ENCODE measurements around the gene HNRNPUL1. TPM values are rescaled to one million over a fixed set of nuclear protein-coding genes. Genes with fewer than 3 reads are reported as not detected.

Gene HNRNPUL1
- total RNA-seq, 1 donor from 2014 or later = 114 TPM

DNA sequence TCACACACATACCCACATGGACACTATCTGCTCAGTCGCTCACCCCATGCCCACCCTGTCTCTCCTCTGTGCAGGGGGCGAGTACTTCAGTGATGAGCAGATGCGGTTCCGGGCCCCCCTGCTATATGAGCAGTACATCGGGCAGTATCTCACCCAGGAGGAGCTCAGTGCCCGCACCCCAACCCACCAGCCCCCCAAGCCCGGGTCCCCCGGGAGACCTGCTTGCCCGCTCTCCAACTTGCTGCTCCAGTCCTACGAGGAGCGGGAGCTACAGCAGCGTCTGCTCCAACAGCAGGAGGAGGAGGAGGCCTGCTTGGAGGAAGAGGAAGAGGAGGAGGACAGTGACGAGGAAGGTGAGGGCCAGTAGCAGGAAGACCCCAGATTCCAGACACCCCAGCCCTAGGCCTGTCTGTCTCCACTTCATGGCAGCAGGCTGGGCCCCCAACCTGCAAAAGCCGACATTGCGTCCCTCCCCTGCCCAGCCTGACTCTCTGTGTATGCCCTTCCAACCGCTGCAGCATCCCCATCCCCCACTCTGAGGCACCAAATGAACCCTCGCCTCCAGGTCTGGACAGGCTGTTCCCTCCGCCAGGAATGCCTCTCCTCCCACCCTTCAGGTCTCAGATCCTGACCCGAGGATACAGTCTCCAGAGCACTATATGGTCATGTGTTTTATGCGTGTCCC is 55.5 kb downstream of the HNRNPUL1 start:
- intact Hi-C loops (cut with DNase I) = loop anchor here (5.0 kb wide), 1 partner anchor 38 kb away; no protein-coding TSS in a partner anchor
- ATAC-seq (ENCODE audit: poor library complexity) = no peak
- DNase-seq = no peak

DNA sequence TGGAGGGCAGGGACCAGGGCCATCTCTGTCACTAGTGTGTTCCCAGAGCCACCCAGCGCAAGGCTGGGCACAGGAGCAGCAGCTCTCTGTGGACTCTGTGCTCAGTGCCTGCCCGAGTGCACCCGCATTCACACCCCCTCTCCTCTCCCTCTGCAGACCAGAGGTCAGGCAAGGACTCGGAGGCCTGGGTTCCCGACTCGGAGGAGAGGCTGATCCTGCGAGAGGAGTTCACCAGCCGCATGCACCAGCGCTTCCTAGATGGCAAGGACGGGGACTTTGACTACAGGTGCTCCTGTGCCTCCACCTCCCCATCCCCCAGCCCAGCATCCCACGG is 56.0 kb downstream of the HNRNPUL1 start:
- ATAC-seq (ENCODE audit: poor library complexity) (no peak), DNase-seq (no peak)
- intact Hi-C loops (cut with DNase I) = loop anchor here (5.0 kb wide), 1 partner anchor 37 kb away; no protein-coding TSS in a partner anchor

DNA sequence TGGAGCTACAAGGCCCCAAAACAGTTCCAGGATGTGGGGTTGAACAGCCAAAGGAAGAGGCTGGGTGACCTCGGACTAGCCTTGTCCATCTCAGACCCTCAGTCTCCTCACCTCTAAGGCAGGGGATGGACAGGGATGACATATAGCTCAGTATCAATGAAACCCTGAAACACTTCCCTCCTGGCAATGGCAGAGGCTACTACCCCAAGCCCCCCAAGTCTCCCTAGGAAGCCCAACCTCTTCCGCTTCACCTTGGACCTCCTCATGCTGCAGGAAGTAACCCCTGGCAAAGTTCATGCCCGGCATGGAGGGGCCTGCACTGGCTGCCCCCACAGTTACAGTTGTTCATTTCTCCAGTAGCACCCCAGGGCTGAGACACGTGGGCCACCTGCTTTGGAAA is 56.4 kb downstream of the HNRNPUL1 start:
- ATAC-seq (ENCODE audit: poor library complexity) (no peak), DNase-seq (no peak)
- intact Hi-C loops (cut with DNase I) = loop anchor here (5.0 kb wide), 1 partner anchor 37 kb away; no protein-coding TSS in a partner anchor

DNA sequence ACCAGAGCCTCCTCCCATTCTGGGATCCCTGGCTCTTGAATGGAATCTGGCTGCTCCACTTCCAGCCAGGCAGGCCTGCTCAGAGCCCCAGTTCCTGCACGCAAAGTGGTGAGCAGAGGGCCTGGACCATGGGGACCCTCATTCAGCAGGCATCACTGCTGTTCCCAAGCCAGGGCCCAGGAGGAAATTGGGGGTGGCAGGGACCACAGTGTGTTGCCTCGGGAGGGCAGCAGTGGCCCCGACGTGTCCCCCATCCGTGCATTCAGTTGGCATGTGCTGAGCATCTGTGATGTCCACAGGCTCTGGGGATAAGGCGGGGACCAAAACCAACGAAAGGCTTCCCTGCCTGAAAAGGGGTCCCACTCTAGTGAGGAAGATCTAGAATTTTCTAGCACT is 57.0 kb downstream of the HNRNPUL1 start:
- intact Hi-C loops (cut with DNase I) = loop anchor here (5.0 kb wide), 1 partner anchor 36 kb away; no protein-coding TSS in a partner anchor
- ATAC-seq (ENCODE audit: poor library complexity) (no peak), DNase-seq (no peak)

DNA sequence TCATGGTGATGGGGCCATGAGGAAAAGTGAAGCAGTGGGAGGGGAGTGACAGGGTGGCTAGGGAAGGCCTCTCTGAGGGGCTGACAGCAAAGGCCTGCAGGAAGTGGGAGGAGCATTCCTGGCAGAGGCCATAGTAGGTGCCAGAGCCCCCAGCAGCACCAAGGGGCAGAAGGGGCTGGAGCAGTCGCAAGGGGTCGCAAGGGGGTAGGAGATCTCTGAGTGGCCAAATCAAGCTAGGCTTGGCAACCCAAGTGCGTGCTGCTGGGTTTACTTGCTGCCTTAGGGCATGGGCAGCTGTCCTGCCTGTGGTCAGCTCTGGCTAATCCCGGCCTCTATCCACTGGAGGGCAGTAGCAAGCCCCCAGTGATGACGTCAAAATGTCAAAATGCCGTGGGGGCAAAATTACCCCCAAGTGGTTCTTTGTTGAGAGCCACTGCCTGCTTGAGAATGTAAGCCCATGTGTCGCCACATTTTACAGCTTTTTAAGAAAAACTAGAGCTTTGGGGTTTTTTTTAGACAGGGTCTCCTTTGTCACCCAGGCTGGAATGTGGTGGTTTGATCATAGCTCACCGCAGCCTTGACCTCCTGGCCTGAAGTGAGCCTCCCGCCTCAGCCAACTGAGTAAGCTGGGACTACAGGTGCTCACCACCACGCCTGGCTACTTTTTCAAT is 57.6 kb downstream of the HNRNPUL1 start:
- ATAC-seq (ENCODE audit: poor library complexity) = no peak
- peak; percentile 66 for DNase-seq

DNA sequence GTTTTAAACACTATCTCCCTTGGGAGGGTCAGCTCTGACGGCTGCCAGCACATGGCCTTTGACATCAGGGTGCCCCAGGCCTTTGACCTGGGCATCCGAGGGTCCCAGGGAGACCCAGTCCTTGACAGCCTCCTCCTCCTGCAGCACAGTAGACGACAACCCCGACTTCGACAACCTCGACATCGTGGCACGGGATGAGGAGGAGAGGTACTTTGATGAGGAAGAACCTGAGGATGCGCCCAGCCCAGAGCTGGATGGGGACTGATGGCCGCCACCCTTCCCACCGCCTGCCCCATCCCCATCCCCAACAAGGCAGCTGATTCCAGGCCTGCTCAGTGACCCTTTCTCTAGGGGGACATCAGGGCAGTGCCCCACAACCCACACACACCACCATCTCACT is 58.3 kb downstream of the HNRNPUL1 start:
- intact Hi-C loops (cut with DNase I) = loop anchor here (5.0 kb wide), 1 partner anchor 35 kb away; no protein-coding TSS in a partner anchor
- no peak for DNase-seq

More for the DNA sequence above, 57.6 kb downstream of the HNRNPUL1 start:
- intact Hi-C loops (cut with DNase I) = loop anchor here (5.0 kb wide), 1 partner anchor 36 kb away; no protein-coding TSS in a partner anchor

DNA sequence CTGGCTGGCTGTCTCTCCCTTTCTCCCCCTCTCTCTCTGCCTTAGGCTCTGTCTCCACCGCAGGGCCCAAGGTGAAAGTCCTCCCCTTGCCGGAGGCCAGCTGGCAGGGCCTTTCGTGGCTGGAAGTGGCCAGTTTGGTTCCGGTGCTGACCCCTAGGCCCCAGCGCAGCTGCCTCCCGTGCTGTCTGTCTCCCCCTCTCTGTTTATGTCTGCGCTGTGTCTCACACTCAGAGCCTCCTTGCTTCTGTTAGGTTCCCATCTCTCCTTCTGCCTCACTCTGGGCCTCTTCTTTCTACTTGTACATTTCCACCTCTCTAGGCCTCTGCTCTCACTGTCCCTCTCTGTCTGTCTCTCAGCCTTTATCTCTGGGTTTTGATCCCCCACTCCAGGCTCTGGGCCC is 58.9 kb downstream of the HNRNPUL1 start:
- DNase-seq = peak; percentile 64
- ATAC-seq (ENCODE audit: poor library complexity) = no peak
- intact Hi-C loops (cut with DNase I) = loop anchor here (5.0 kb wide), 1 partner anchor 34 kb away; no protein-coding TSS in a partner anchor

More for the DNA sequence above, 58.3 kb downstream of the HNRNPUL1 start:
- no peak for ATAC-seq (ENCODE audit: poor library complexity)

DNA sequence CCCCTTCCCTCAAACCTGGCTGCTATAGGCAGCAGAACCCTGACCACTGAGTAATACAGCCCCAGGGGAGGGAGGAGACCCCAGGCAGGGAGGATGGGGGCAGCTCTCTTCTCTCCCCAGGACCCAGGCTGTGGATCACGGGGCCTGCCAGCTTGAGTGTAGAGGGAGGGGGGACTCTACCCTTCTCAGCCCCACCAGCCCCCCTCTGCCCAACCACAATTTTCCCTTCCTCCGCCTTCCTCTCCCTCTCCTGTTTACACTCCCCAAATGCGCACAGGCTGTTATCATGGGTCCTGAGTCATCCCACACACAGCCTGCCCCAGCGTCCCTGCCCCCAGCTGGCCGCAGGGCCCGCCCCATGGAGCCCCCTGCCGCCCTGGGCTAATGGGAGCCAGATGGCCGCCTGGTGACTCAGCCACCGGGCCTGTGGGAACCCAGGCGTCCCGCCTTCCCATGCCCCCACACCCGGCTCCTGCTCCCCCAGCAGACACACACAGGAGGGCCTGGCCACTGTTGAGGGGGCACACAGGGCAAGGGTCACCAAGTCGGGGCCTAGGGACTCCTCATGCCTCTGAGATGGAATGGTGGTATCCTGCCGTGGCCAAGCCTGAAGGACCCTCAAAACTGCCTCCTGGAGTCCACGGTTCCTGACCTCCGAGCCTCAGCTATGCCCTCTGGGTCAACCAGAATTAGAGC is 59.4 kb downstream of the HNRNPUL1 start:
- intact Hi-C loops (cut with DNase I) = loop anchor here (5.0 kb wide), 1 partner anchor 34 kb away; no protein-coding TSS in a partner anchor
- ATAC-seq (ENCODE audit: poor library complexity) = peak; percentile 45
- DNase-seq = peak; percentile 79

DNA sequence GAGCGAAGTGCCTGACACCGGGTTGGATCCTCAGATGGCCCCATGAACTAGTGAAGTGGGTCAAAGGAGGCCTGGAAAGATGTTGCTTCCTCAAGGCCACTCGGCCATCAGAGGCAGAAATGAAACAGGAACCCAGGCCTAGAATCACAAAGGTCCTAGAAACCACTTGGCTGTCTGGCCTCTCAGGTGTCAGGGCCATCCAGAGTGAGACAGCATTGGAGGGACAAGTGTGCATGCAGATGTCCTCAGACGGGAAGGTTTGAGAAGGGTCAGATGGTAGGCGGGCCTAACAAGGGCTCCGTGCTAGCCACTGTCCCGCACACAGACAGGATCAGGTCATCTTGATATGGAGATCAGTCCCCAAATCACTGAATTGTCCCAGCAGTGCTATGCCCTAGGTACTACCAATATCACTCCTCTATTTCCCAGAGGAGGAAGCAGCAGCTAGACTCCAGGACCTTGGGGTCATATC is 60.1 kb downstream of the HNRNPUL1 start:
- DNase-seq (no peak), ATAC-seq (ENCODE audit: poor library complexity) (no peak)
- intact Hi-C loops (cut with DNase I) = loop anchor here (5.0 kb wide), 1 partner anchor 33 kb away; no protein-coding TSS in a partner anchor

DNA sequence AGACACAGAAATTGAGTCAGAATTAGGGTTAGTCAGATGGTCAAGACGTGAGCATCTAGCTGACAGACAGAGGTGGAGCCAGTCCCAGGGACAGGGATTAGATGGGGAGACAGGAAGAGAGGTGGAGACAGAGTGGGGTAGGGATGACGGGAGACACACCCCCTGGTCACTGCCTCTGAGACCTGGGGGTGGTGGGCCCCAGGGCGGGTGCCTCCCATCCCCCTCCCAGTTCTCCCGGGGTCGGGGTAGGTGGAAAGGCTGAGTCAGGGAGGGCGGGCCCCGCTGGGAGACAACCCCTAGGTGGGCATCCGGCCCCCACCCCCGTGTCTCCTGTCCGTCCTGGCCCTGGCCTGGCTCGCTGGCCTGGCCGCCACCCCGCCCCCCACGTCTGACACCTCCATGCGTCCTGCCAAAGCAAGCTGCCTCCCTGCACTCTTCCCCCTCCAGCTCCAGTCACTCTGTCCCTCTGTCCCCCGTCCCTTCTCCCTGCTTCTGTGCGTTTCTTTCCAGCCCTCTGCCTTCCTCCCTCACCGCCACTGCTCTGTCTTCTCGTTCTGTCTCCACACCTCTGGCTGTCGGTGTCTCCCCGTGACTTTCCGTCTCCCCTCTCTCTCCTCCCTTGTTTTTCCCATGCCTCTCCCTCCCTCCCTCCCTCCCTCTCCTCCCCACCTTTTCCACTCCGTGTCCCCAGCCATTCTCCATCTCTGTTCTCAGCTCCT is 60.9 kb downstream of the HNRNPUL1 start:
- peak; percentile 80 for DNase-seq
- peak; percentile 48 for ATAC-seq (ENCODE audit: poor library complexity)
- intact Hi-C loops (cut with DNase I) = loop anchor here (5.0 kb wide), 1 partner anchor 32 kb away; no protein-coding TSS in a partner anchor

DNA sequence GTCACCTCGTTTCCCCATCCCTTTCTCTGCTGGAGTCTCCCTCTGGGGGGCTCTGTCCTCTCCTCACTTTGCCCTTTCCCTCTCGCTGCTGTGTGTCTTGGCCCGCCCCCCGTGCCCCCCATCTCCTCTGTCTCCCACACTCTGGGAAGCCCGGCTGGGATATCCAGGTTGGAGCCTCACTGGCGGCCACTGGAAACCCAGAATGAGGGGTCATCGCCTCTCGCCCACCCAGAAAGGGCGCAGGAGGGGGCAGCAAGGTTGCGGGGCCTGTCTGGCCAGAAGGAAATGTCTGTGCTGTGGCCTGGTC is 61.4 kb downstream of the HNRNPUL1 start:
- no peak for ATAC-seq (ENCODE audit: poor library complexity)
- DNase-seq = no peak
- intact Hi-C loops (cut with DNase I) = no loop called here

DNA sequence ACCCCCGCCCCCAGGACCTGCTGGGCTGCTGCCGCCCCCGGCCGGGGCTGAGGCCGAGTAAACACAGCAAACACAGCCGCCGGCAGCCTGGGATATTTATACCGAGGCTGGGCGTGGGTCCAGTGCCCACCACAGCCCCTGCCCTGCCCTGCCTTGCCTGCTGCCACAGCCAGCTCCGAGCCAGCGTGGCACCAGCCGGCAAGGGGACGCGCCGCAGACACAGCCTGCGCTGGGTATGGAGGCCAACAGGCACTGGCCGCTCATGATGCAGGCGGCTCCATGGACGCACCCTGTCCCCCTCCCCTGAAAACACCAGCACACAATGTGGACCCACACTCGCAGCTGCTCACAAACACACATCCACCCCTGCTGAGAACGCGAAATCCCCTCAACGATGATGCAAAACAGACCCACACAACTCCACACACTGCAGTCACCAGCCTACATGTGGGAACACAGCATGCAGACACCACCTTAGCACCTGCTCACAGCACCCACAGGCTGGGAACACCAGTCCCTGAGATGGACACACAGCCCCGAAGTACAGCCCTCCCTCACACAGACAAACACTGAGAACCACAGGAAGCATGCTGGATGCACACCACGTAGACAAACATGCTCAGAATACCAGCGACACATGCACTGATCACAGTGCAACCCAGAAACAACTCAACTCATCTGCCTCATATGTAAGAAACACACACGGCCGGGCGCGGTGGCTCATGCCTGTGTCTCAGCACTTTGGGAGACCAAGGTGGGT is 62.0 kb downstream of the HNRNPUL1 start:
- ATAC-seq (ENCODE audit: poor library complexity) (peak; percentile 19), DNase-seq (peak; percentile 63)
- intact Hi-C loops (cut with DNase I) = no loop called here

DNA sequence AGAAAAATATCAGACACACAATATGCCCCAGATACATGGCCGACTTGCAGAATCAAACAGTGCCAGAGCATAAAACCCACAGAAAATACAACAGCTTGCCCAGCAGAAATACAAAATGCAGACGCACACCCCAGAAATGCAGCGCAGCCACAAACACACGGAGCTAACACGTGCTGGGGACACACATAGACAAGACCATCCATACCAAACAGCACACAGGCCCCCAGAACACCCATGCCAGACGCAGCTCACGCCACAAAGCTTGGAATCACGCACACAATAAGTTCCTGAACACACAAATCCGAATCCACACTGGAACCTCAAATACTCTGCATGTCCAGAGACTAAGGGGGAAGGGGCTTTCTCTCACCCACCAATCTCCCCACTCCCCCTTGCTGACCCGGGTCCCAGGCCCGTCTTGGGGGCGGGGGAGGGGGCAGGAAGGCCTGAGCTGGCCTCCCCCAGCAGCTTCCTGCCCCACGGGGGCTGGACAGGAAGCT is 63.0 kb downstream of the HNRNPUL1 start:
- DNase-seq (no peak), ATAC-seq (ENCODE audit: poor library complexity) (no peak)
- intact Hi-C loops (cut with DNase I) = no loop called here

DNA sequence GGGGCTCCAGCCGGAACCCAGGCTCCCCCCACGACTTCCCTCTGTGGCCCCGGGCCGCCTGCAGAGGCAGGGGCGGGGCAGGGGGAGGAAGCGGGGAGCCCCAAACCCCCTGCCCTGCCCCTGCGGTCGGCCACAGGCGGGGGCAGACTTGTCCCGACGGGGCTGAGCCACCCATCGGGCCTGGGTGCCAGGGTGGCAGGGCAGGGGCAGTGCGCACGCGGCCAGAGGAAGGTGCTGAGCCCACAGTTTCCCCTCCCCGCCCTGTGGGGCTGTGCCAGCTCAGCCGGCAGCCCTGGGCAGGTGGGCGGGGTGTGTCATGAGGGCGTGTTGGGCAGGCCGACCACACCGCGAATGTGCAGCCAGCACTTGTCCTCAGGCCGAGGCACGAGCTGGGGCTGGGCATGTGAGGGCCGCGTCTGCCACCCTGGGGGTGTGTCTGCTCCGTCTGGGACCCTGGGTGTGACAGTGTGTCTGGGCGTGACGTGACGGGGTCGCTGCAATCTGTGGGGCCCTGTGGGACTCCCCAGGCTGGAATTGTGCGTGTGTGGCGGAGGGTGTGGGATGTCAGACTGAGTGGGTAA is 63.5 kb downstream of the HNRNPUL1 start:
- intact Hi-C loops (cut with DNase I) = no loop called here
- peak; percentile 86 for DNase-seq
- peak; percentile 40 for ATAC-seq (ENCODE audit: poor library complexity)

DNA sequence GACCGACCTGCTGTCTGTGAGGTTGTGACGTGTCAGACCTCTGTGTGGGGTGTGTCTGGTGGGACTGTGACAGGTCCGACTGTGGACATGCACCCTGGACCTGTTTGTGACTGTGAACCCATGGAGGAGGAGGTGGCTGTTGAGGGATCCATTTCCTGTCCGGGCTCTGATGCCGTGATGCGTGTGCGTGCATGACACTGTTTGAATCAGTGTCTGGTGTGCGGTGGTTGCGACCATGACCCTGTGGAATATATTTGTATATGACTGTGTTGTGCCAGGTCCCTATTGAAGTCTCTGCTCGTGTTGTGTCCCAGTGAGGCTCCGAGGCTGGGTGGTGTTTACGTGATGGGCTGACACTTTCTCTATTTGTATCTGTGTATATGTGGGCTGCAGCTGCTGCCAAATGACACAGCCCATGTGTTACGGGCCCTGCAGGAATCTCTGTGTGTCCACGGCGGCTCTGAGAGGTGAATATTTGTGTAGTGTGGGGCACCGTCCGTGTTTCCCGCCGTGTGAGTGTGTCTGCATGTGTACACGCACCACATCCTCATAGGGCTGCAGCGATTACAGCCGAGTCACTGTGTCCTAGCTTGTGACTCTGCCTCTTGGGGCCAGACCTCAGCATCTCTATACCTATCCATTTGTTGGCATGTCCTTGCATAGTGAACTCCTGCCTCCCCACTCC is 64.1 kb downstream of the HNRNPUL1 start:
- no peak for ATAC-seq (ENCODE audit: poor library complexity)
- no peak for DNase-seq
- intact Hi-C loops (cut with DNase I) = no loop called here

DNA sequence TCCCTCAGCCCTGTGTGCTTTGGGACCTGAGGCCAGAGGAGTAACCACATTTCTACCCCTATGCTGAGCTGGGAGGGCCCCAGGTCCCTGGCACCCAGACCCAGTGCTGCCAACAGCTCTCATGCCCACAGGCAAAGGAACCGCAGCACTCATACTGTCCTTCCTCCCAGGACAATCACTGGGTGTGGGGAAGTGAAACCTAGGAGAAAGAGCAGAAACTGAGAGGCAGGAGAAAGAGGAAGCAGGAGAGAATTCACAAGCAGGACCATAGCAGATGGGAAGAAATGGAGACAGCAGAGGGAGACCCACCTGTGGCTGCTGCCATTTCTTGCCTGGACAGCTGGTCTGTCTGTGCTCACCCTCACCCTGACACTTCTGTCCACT is 64.7 kb downstream of the HNRNPUL1 start:
- no peak for DNase-seq
- no peak for ATAC-seq (ENCODE audit: poor library complexity)
- intact Hi-C loops (cut with DNase I) = no loop called here

DNA sequence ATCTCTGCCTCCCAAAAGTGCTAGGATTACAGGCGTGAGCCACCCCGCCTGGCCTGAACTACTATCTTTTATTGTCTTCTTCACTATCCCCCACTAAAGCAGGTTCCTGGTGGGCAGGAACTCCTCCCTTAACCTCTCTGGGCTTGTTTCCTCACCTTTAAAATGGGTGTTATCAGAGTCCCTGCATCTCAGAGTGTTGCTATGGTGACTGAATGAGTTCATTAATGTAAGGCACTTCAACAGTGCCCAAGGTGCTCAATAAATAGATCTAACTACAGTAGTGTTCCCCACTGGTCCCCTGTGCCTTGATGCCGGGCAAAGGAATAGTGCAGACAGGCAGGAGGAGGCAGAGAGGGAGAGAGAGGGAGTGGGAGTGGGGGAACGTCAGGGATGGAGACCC is 66.3 kb downstream of the HNRNPUL1 start:
- intact Hi-C loops (cut with DNase I) = no loop called here
- DNase-seq (no peak), ATAC-seq (ENCODE audit: poor library complexity) (no peak)

Data from Right ventricle myocardium superior (tissue), 1 donor.